ENCODE data around the gene POLH. TPM values are rescaled to one million over a fixed set of nuclear protein-coding genes. Genes with fewer than 3 reads are reported as not detected.

POLH gene
- total and polyA plus RNA-seq, 9 of the 15 experiments (the other 6 are each of a cell fraction or from before 2014, with no cell fraction given): 5.8 to 31.6 (median 20.6) TPM

GRCh38 chr6:43635387-43636307 is 59.7 kb downstream of the POLH start, which contains the start of gene MAD2L1BP (continued):
- TF ChIP-seq RERE (CRISPR knock-in tag; IDR thresholded peaks at IDR 0.05; ENCODE audit: borderline replicate concordance) (no peak), LARP7 (IDR thresholded peaks at IDR 0.05) (peak; percentile 85; the same call in 1 of the 2 replicates), PTBP1 (IDR thresholded peaks at IDR 0.05; ENCODE audit: low read depth, low read length) (peak; percentile 86; the same call in 1 of the 2 replicates), TCF15 (CRISPR knock-in tag; IDR thresholded peaks at IDR 0.05) (no peak), CC2D1A (IDR thresholded peaks at IDR 0.05) (no peak), PCBP2 (IDR thresholded peaks at IDR 0.05; ENCODE audit: low read depth, low read length, poor library complexity, severe bottlenecking) (no peak), XRCC3 (IDR thresholded peaks at IDR 0.05) (no peak), HNRNPK (IDR thresholded peaks at IDR 0.05; ENCODE audit: low read depth, low read length, poor library complexity, severe bottlenecking) (no peak), JUN (IDR thresholded peaks at IDR 0.05; ENCODE audit: borderline replicate concordance, low read depth, low read length) (no peak), JUN (CRISPR knock-in tag; IDR thresholded peaks at IDR 0.05; ENCODE audit: borderline replicate concordance) (no peak), ELK3 (CRISPR knock-in tag; IDR thresholded peaks at IDR 0.05) (no peak), GABPB2 (CRISPR knock-in tag; conservative IDR thresholded peaks at IDR 0.05) (no peak), ESRRB (CRISPR knock-in tag; IDR thresholded peaks at IDR 0.05; ENCODE audit: borderline replicate concordance) (no peak; the same call in 1 of the 2 replicates), ZNF212 (CRISPR knock-in tag; IDR thresholded peaks at IDR 0.05) (no peak), RBM25 (IDR thresholded peaks at IDR 0.05; ENCODE audit: low read depth, low read length, severe bottlenecking) (peak; percentile 66), ZNF717 (CRISPR knock-in tag; IDR thresholded peaks at IDR 0.05) (no peak), ZNF445 (CRISPR knock-in tag; IDR thresholded peaks at IDR 0.05; ENCODE audit: low read depth) (no peak), CHD4 (IDR thresholded peaks at IDR 0.05; ENCODE audit: insufficient read depth, insufficient replicate concordance, low read depth, low read length, poor library complexity, severe bottlenecking) (peak; percentile 74), RFX1 (IDR thresholded peaks at IDR 0.05) (no peak), SMARCA5 (IDR thresholded peaks at IDR 0.05) (peak; percentile 62; the same call in 1 of the 2 replicates), MAFG (tag; conservative IDR thresholded peaks at IDR 0.05) (no peak), GATAD2A (IDR thresholded peaks at IDR 0.05) (peak; percentile 87), HCFC1 (IDR thresholded peaks at IDR 0.05; ENCODE audit: low read depth, low read length) (peak; percentile 64)
